NCI-H2081 (cell line): Measurements from ENCODE around the gene EBLN2.
A peak's percentile ranks its signal among the peaks of the same experiment; 100 is the strongest.

Experiments used
- DNase-seq, 2 experiments: peaks; one replicate each; lab custom pipeline; 2025; lab: John Stamatoyannopoulos, UW

EBLN2 gene

DNA sequence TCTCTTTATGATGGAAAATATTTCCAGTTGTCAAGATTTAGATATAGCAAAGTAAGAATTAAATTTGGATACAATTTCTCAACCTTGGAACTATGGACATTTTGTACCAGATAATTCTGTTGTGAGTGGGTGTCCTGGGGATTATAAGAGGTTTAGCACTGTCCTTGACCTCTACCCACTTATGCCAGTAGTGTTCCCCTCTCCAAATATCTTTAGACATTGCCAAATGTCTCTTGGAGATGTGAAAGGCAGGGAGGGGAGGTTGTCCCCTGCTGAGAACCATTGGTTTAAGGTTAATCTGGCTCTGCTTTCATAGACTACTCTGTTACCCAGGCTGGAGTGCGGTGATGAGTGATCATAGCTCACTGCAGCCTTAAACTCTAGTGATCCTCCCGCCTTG is at the start of gene EBLN2:
EBLN2 (plus strand) TSS at position 244 of the 400 bp plus-strand sequence. CDS start 423 bp downstream, outside the sequence.
- no peak for DNase-seq

DNA sequence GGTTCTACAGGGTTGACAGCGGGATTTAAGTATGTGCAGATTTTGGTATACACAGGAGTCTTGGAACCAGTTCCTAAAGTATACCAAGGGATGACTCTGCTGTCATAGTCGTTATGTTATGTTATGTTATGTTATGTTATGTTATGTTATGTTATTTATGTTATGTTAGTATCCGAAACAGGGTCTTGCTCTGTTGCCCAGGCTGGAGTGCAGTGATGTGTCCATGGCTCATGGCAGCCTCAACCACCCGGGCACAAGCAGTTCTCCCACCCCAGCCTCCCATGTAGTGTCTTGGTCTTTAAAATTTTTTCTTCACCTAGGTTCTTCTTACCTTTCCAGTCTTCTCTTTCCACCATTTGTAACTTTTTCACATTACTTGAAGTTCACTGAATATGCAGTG is 43.2 kb upstream of the EBLN2 start:
- no peak for DNase-seq

DNA sequence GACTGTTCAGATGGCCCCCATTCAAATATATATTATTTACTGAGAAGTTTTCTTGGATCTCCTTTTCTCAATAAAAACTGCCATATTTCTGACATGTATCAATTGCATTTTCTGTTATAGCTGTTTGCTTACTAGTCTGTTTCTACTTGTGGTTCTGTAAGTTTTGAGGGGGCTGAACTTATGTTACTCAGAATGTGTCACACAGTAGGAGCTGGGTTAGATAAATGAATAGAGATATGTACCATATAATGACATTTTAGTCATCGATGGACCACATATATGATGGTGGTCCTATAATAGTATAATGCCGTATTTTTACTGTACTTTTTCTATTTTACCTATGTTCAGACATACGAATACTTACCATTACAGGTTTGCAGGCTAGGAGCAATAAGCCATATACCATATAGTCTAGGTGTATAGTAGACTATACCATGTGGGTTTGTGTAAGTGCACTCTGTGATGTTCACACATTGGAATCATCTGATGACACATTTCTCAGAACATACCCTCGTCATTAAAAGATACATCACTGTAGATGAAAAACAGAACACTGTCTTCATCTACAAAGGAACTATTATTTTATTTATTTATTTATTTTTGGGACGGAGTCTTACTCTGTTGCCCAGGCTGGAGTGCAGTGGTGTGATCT is 42.5 kb upstream of the EBLN2 start:
- no peak for DNase-seq

DNA sequence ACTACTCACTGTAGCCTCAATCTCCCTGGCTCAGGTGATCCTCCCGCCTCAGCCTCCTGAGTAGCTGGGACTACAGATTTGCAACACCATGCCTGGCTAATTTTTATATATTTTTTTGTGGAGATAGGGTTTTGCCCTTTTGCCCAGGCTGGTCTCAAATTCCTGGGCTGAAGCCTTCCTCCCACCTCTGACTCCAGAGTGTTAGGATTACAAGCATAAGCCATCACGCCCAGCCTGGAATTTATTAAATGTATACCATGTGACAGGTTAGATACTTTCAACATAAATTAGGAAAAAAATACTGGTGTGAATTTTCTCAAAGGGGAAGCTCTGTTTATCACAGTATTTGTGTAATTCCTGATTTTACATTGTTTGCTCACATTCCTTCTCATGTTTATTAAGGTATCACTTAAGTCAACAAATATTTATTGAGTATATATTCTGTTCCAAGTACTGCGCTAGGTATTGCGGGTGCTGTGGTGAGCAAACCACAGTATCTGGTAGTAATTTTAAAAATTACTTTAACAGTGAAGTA is 40.1 kb upstream of the EBLN2 start:
- DNase-seq: no peak

DNA sequence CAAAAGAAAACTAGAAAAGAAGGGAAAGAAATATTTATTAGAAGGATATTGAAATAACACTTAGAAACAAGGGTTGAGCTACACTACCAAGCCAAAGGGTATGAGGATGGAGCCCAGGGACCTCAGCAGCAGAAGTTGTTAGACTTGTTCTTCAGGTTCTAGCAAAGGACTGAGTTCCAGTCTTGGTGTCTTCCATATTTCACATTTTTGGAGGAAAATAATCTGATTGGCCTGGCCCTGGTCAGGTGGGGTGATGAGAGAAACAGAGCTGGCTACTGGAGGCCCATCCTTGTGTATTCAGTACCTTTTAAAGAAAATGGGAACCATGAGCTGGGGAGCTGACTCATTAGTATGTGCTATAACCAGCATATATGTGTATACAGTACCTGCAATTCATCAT is 36.6 kb upstream of the EBLN2 start:
- DNase-seq: no peak

DNA sequence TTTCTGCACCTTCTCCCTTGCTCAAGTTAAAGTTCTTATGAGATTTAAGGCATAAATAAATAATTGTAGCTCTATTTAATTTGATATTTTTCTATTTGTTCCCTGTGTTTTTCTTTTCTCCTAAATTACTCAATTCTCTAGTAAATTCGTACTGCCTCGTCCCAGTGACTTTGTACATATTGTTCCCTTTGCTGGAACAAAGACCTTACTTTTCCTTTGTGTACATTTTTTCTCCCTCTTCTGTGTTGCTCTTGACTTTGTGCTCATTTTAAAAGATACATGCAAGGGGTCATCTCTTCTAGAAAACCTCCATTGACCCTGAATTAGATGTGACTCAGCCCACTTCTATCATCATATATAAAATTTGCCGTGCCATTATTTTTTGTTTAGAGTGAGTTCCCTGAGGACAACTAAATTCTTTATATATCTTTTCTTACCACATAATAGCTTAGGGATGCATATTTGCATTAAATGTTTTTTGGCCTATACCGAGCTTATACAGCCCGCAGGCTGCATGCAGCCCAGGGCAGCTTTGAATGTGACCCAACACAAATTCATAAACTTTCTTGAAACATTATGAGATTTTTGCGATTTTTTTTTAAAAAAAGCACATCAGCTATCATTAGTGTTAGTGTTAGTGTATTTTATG is 35.2 kb upstream of the EBLN2 start:
- no peak for DNase-seq

DNA sequence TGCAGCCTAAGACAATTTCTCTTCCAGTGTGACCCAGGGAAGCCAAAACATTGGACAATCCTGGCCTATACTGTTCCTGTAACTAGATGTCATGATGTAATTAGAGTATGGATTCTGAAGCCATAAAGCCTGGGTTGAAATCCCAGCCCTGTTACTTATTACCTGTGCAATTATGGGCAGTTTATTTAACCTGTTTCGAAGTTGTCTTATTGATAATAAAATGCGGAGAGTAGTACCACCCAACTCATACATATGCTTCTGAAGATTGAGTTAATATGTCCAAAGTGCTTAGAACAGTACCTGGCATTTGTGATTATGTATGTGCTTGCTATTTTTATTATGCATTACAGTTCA is 34.7 kb upstream of the EBLN2 start:
- DNase-seq: no peak

DNA sequence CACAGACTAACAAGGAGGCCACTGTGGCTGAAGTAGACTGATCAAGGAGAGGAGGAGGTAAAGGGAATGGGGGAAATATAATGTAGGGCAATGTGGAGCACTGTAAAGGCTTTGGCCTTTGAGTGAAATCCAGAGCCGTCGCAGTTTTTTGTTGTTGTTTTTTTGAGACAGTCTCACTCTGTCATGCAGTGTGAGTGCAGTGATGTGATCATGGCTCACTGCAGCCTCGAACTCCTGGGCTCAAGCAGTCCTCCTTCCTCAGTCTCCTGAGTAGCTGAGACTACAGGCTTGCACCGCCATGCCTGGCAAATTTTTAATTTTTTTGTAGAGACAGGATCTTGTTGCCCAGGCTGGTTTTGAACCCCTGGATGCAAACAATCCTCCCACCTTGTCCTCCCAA is 32.7 kb upstream of the EBLN2 start:
- DNase-seq: no peak

DNA sequence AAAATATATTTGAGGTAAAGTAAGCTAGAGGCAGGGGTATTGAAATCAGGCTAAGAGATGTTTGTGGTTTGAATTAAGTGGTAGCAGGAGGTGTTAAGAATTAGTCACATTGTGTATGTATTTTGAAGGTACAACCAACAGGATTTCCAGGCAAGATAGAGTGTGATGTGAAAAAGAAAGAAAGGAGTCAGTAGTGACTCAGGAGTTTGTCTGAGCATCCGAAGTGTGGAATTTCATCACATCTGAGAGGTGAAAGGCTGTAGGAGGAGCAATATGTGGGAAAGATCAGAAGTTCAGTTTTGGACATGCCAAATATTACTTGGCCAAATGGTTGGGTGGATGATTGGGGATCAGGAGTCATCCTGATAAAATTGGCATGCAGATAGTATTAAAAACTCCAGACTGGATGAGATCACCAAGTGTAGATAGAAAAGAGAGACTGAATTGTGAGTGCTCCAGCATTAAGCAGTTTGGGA is 32.1 kb upstream of the EBLN2 start:
- DNase-seq: no peak

DNA sequence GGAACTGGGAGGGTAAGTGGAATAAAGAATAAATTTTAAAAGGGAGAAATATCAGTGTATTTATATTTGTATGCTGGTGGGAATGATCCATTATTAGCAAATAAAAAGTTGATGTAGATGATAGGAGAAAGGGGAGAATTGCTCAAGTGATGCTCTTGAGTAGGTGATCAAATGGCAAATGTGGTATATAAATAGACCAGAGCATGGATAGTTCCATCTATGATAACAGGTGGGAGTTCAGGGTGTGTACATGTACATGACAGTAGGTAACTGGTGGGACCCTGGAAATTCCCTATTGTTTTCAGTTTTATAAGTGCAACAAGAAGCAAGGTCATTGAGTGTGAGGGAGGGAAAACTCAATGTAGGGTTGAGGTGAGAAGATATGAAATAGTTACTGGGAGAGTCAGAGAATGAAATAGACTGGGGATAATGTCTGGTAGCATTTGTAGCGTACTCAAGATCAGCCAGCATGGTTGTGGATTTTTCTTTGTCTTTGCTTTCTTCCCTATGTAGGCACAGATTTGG is 31.3 kb upstream of the EBLN2 start:
- no peak for DNase-seq

DNA sequence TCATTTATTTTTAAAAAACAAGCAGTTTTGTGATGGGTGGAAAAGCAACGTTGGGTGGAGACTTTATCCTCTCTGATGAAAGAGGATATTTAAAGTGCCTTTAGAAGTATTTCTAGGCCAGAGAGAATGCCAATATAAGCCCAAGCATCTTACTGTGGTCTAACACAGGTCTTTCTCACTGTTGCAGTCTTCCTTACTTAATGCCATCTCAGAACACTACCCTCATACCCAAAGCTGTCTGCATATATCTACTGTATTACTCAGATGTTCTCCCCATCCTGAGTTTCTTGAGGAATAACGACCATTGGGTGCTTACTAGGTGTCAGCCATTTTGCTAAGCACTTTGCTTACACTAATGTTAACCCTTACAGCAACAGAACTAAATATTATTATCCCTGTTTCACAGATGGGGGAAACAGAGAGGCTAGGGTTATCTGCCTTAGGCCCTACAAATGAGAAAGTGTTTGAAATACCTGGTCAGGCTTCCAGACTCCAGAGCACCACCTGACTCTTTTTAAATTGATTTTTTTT is 29.8 kb upstream of the EBLN2 start:
- DNase-seq: no peak

DNA sequence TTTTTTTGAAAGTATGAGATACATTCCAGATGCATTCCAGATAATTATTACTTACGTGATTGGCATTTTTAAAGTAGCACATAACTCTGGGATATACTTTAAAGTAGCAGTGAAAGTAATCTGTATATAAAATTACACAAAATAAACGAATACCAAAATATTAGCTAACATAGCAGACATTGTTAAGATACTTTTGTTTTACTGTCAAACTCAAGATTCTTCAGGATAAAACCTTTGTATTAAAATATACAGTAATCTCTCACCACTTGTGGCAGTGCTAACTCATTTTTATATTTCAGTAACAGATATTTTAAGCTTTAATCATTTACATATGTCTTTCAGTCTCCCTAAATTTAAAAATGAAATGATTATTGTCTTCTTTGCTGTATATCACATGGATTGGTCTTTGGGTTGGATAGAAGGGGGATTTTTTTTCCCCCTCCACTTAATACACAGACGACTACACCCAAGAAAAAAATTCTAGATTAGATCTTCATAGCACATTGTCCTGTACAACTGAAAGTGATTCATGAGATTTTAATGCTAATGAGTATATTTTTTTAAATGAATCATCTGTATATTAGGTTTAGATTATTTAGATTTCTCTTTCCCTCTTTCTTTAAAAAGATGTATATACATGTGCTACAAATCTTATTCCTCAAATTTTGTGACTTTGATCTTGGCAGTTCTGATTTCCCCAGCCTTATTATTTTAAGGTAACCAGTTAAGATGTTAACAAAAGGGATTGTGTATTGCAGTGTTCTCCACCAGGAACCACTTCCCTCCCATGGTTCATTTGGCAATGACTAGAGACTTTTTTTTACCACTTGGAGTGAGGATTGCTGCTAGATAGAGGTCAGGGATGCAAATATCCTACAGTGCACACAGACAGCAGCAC is 24.5 kb upstream of the EBLN2 start:
- no peak for DNase-seq

DNA sequence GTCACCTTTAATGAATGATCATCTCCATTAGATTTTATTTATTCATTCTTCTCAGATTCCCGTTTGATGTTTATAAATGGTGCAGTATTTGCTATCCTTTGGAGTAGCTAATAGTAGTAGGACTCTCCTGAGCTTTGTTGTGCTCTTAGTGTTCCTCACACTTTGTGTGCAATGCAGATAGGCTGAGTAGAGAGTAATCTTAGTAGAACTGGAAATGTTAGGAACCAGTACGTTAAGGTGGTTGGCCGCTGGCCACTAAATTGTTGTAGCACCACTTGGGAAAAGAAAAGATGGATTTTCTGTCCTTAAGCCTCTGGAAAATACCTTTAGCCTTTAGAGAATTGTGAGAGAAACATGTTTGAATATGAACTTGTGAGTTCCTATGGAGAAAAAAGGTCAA is 19.9 kb upstream of the EBLN2 start:
- DNase-seq: no peak

DNA sequence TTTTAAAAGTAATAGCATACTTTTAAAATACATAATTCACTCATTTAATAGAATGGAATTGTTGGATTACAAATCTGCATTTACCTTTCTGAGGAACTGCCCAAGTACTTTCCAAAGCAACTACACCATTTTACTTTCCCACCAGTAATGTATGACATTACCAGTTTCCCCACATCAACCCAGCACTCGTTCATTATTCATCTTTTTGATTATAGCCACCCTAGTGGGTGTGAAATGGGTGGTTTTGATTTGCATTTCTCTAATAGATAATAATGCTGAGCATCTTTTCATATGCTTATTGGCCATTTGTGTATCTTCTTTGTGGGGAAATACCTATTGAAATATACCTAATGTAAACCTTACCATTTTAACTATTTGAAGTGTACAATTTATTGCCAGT is 18.0 kb upstream of the EBLN2 start:
- no peak for DNase-seq

DNA sequence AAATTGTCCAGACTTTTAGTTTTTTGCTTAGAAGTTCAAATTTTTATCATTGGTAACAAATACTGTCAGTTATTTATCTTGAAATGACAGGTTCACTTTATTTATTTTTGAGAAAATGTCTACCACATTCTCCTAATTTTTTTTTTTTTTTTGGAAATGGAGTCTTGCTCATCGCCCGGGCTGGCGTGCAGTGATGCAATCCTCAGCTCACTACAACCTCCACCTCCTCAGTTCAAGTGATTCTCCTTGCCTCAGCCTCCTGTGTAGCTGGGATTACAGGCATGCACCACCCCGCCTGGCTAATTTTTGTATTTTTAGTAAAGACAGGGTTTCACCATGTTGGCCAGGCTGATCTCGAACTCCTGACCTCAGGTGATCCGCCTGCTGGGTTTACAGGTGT is 16.1 kb upstream of the EBLN2 start:
- no peak for DNase-seq

DNA sequence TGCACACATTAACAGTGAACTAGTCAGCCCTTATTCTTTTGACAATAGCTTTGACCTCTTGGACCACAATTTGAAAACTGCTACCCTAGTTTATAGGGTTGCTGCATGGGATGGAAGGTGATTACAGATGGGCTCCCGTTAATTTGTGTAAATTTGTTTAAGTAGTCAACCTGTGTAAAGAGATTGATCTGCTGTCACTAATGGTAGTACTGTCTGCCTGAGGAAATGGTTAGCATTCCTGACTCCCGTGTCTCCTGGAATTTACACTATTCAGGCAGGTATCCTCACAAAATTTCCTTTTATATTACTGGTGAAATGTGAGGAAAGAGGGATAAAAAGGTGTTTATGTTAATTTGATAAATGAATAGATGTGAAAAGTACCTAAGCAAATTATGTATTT is 15.3 kb upstream of the EBLN2 start:
- DNase-seq: no peak

DNA sequence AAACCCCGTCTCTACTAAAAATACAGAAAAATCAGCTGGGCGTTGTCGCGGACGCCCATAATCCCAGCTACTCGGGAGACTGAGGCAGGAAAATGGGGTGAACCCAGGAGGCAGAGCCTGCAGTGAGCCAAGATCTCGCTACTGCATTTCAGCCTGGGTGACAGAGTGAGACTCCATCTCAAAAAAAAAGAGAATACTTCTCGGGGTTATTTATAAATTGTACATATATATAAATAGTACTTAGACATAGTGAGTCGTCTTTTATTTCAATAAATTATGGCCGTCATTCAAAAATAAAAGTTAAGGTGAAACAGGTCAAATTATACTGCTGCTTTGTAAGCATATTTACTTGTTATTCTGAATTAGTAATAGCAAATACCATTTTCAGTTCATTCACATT is 12.1 kb upstream of the EBLN2 start:
- no peak for DNase-seq

DNA sequence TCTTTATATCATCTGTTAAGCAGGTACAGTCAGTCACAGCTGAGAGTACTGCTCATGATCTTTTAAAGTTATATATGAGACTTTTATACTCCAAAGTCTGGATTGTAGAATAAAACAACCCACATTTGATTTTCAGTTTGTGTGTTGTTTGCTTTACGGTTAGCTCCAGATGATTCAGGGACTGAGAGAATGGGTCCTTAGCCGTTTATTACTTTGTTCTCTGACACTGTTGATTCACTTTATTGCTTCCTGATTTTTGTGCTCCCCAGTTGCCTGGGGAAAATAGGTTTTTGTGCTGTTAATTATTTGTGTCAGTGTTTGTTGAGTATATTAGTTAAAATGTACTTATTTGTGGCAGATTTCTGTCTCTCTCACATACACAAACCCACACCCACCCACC is 8.6 kb upstream of the EBLN2 start:
- peak in 1 of 2 experiments; percentile 22 for DNase-seq

DNA sequence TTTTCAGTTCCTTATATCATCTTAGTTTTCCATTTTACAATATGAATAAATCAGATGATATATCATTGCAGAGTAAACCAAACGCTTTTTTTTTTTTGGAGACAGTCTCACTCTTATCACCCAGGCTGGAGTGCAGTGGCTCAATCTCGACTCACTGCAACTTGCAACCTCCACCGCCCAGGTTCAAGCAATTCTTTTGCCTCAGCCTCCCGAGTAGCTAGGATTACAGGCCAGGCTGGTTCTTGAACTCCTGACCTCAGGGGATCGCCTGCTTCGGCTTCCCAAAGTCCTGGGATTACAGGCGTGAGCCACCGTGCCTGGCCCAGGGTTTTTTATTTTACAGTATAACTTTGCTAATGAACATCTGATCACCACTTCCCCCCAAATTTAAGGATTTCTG is 5.9 kb upstream of the EBLN2 start:
- DNase-seq: no peak

DNA sequence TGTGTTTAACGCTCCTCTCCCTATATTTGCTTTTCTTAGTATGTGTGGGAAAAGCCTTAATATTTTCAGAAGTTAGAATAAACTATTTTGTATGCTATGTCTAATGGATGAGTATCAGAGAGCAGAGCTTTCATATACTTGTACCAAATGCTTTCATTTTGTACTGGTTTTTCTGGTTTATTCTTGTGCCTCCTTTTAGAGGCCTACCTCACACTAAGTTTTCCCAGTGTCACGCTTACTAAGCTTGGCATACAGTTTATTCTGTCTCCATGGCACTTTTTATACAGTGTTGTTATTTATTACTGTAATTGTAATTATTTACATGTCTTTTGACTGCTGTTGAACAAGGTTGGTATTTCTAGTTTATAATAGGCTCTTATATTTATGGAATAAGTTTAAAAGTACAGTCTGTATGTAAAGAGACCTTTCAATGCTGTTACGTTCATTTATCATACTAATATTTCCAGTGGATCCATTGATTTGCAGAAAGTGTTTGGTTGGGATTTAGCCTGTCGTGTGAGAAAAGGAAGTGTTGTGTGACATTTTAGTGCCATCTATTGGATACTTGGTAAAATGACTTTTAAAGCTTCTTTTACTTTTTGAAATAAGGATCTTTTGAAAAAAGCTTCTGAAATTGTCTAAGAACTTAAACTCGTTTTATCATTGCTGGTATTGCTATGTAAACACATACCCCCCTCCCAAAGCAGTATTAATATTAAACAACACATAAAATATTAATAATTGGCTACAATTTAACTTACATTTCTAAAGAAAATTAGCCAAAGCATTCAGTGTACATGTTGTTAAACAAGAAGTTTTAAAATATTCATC is 5.2 kb upstream of the EBLN2 start:
- no peak for DNase-seq

DNA sequence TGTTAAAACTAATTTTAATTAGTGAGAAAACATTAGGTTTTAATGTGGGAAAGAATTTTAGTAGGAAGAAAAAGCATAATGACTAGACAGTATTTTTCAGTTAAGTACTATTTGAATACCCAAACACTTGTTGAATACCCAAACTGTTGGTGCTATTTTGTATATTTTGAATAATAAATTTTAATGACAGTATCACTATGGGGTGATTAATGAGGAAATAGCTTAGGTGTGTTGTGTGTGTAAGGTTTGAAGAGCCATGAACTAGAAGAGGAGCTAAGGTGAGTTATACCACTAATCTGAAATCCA is 4.7 kb upstream of the EBLN2 start:
- no peak for DNase-seq

DNA sequence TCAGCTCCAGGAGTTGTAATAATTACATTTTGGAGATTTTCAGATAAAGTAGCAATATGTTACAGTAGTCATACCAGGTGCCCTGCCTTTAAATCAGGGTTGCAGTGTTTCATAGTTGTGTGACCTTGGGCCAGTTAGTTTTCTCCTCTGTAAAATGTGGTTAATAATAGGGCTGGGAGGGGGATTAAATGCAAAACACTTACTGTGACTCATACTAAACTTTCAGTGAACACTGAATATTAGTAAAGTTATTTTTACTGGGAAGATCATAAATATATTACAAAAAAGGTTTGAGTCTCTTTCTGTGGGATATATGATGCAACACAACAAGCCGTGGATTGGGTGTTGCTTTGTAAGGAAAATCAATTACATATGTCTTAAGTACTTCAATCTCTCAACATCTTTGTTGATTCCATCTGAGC is 1.1 kb upstream of the EBLN2 start:
- DNase-seq: no peak
